Suprapubic skin (tissue), 4 donors: ENCODE measurements around the gene DHFR. TPM values are rescaled to one million over a fixed set of nuclear protein-coding genes. Genes with fewer than 3 reads are reported as not detected.

ENCODE experiments used
- DNase-seq, 2 donors: peaks; one replicate each; pipeline ENCODE4 v3.0.0-alpha.2; 2019; ENCODE audit warnings: low spot score in 2 of 2
- H3K27ac ChIP-seq: fragments of 200-600 bp; sonication (generic); one replicate; pipeline ENCODE4 v1.5.1; 2019
- H3K27me3 ChIP-seq: fragments of 200-600 bp; sonication (generic); one replicate; pipeline ENCODE4 v1.5.1; 2019
- H3K36me3 ChIP-seq: fragments of 200-600 bp; sonication (generic); one replicate; pipeline ENCODE4 v1.5.1; 2019
- H3K4me1 ChIP-seq: fragments of 200-600 bp; sonication (generic); one replicate; pipeline ENCODE4 v1.5.1; 2019
- H3K4me3 ChIP-seq: fragments of 200-600 bp; sonication (generic); one replicate; pipeline ENCODE4 v1.5.1; 2019; ENCODE audit warnings: mild to moderate bottlenecking
- H3K9me3 ChIP-seq: fragments of 200-600 bp; sonication (generic); one replicate; pipeline ENCODE4 v1.5.1; 2019
- EP300 ChIP-seq: sonication (generic); formaldehyde crosslinking; IDR thresholded peaks from one replicate; pipeline ENCODE4 v1.6.1; 2017; ENCODE audit warnings: antibody characterized with exemption
- POLR2A ChIP-seq, 2 donors: fragments of 450-650 bp; IDR thresholded peaks; one replicate each; pipeline ENCODE4 v1.6.1; 2017; ENCODE audit warnings: antibody characterized with exemption in 2 of 2, mild to moderate bottlenecking in 2 of 2, moderate library complexity in 2 of 2
- POLR2AphosphoS5 ChIP-seq, 3 donors: sonication (generic); formaldehyde crosslinking; IDR thresholded peaks; one replicate each; pipeline ENCODE4 v1.6.1; 2017; ENCODE audit warnings: antibody characterized with exemption in 3 of 3
- WGBS: methylation state at CpG from one replicate; pipeline ENCODE4 v1.1.5; 2018; 5-methylcytosine and 5-hydroxymethylcytosine counted together
- total RNA-seq, 4 donors: library from RNA; depleted of rRNA; stranded (reverse); fragments of >200 nt; gene quantifications; one replicate each; pipeline ENCODE4 v1.1.0, GENCODE V29; 2016
- TF ChIP-seq, protein P1 (sequence below), 2 donors: fragments of 200-600 bp in 1 of 2; fragments of 450-650 bp in 1 of 2; sonication (generic) in 1 of 2; IDR thresholded peaks; one replicate each; pipeline ENCODE4 v1.5.1; 2016 to 2019; ENCODE audit warnings: antibody characterized with exemption in 2 of 2, mild to moderate bottlenecking in 1 of 2, moderate library complexity in 1 of 2

Gene DHFR
- total RNA-seq, 4 donors from 2014 or later: 4.9 to 6.8 (median 5.1) TPM

DNA sequence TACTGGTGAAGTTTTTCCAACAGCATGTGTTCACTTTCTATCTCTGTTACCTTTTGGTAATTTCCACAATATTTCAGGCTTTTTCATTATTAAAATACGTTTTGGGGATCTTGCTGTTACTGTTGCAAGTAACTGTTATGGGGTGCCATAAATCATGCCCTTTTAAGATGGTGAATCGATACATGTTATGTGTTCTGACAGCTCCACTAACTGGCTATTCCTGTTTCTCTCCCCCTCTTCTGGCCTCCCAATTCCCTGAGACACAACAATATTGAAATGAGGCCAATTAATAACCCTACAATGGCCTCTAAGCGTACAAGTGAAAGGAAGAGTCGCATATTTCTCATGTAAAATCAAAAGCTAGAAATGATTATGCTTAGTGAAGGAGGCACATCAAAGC lies 13.4 kb downstream of the DHFR start:
- TF ChIP-seq POLR2A (IDR thresholded peaks at IDR 0.05): no peak
- no peak for TF ChIP-seq EP300
- no peak for TF ChIP-seq POLR2AphosphoS5 (IDR thresholded peaks at IDR 0.05)
- TF ChIP-seq, protein P1, sequence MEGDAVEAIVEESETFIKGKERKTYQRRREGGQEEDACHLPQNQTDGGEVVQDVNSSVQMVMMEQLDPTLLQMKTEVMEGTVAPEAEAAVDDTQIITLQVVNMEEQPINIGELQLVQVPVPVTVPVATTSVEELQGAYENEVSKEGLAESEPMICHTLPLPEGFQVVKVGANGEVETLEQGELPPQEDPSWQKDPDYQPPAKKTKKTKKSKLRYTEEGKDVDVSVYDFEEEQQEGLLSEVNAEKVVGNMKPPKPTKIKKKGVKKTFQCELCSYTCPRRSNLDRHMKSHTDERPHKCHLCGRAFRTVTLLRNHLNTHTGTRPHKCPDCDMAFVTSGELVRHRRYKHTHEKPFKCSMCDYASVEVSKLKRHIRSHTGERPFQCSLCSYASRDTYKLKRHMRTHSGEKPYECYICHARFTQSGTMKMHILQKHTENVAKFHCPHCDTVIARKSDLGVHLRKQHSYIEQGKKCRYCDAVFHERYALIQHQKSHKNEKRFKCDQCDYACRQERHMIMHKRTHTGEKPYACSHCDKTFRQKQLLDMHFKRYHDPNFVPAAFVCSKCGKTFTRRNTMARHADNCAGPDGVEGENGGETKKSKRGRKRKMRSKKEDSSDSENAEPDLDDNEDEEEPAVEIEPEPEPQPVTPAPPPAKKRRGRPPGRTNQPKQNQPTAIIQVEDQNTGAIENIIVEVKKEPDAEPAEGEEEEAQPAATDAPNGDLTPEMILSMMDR (IDR thresholded peaks at IDR 0.05): no peak
- H3K9me3 ChIP-seq: no peaks in the 10 kb centered on the region
- no peak overlapping the region for H3K27ac ChIP-seq

DNA sequence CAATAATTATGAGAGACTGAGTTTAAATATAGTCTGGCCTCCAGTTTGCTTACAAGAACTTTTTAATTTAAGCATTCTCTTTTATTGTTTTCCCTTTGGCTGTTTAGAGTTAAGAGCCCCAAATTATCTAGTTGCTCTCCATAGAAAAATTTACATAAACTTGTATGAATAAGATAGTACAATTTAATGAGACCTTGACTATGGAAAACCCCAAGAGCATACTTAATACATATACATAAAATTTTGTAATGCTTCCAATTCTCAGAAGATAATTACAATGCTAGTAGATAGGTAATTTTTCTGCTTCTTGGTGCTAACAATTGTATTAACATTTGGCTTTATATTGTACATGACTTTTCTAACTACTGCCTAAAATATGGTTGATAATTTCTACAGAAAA lies 20.6 kb downstream of the DHFR start:
- no peak for TF ChIP-seq POLR2A (IDR thresholded peaks at IDR 0.05)
- TF ChIP-seq, protein P1 (IDR thresholded peaks at IDR 0.05): no peak
- H3K9me3 ChIP-seq: no peaks in the 10 kb centered on the region

More for the DNA sequence above, 13.4 kb downstream of the DHFR start:
- Histone ChIP-seq H3K4me1 (no peaks in the 10 kb centered on the region), H3K4me3 (no peak overlapping the region), H3K36me3 (peaks cover 29% of the 10 kb centered on the region), H3K27me3 (no peaks in the 10 kb centered on the region)
- WGBS: 63% methylated on average over 4 of the region's 4 CpGs
- DNase-seq: no peak

DNA sequence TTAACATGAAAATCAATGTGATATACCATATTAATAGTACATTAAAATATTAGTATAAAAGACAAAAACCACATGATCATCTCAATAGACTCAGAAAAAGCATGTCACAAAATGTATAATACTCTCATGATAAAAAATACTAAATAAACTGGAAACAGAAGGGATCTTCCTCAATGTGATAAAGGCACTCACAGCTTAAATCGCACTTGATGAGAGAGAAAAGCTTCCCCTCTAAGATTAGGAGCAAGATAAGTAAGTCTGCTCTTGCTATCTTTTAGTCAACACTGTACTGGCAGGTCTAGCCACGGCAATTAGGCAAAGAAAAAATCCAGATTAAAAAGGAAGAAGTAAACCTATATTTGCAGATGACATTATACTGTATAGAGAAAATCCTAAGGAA lies 22.1 kb downstream of the DHFR start:
- 86% methylated on average over 2 of the region's 2 CpGs for WGBS
- Histone ChIP-seq H3K27me3 (no peaks in the 10 kb centered on the region), H3K4me1 (no peaks in the 10 kb centered on the region), H3K36me3 (peaks cover 11% of the 10 kb centered on the region), H3K27ac (no peak overlapping the region), H3K4me3 (no peak overlapping the region), H3K9me3 (no peaks in the 10 kb centered on the region)
- TF ChIP-seq, protein P1 (IDR thresholded peaks at IDR 0.05): no peak
- TF ChIP-seq POLR2AphosphoS5 (IDR thresholded peaks at IDR 0.05) (no peak), POLR2A (IDR thresholded peaks at IDR 0.05) (no peak), EP300 (no peak)
- no peak for DNase-seq

More for the DNA sequence above, 20.6 kb downstream of the DHFR start:
- Histone ChIP-seq H3K4me3 (no peak overlapping the region), H3K4me1 (no peaks in the 10 kb centered on the region), H3K36me3 (peaks cover 18% of the 10 kb centered on the region), H3K27me3 (no peaks in the 10 kb centered on the region), H3K27ac (no peak overlapping the region)
- DNase-seq: no peak

DNA sequence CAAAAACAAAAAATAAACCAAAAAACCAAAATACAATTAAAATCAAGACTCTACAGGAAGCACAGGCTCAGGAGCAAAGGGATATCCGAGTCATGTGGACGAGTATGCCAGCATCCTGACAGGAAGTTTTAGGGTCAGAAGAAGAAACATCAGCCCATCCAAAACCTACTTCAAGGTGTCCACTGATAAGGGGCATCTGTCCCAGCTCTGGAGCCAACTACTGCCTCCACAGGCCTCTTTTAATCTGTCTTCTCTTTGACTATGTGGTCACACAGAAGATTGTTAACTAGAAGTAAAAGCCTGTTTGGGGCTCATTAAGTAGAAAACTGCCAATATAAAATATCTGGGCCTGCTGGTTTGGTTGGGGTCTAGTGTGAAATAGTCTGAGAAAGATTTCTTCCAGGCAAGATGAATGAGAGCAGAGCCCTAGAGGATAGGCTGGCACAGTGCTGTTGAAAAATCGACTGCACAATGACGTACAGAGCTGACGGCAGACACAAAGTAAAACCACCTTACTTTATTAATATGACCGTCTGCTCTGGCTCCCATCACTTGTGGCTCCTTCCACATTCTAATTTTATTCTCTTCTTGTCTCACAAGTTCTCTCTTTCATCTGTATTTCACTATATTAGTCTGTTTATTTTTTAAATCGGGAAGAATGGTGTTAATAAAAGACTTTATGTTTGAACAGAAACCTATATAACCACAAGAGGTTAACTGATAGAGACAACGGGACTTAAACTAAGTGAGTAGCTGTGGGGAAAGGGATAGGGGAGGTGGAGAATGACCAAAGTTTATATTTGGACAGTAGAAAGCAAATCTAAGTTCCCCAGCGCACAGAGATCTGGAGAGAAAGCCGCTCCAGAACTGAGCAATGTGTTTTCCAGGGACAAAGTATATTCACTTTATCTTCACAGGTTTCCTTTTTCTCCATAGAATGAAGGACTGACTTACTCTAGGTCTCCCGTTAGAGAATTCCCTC lies 23.2 kb downstream of the DHFR start:
- Histone ChIP-seq H3K36me3 (peaks cover 11% of the 10 kb centered on the region), H3K27ac (no peak overlapping the region), H3K27me3 (no peaks in the 10 kb centered on the region), H3K9me3 (no peaks in the 10 kb centered on the region), H3K4me3 (no peak overlapping the region), H3K4me1 (no peaks in the 10 kb centered on the region)
- 92% methylated on average over 11 of the region's 11 CpGs for whole genome bisulfite sequencing
- DNase-seq: no peak
- TF ChIP-seq EP300 (no peak), POLR2AphosphoS5 (IDR thresholded peaks at IDR 0.05) (no peak), POLR2A (IDR thresholded peaks at IDR 0.05) (no peak)
- TF ChIP-seq, protein P1 (IDR thresholded peaks at IDR 0.05): no peak

DNA sequence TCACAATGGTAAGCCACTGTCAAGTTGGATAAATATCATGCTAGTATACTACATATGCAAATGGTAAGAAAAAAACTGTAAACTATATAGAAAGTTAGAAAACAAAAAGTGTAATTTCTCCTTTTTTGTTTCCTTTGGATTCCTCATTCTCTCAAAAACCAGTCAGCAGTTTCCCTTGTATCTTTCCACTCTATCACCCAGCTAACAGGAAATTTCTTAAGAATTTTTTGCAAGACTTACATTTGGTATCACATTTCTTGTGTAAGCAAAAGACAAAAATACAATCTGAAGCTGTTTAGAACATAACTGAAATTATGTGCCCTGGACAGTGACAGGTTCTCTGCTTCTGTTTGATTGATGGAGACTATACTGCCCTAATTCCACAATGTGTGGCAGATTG lies 25.5 kb downstream of the DHFR start:
- Histone ChIP-seq H3K4me1 (no peaks in the 10 kb centered on the region), H3K9me3 (no peaks in the 10 kb centered on the region), H3K27ac (no peak overlapping the region), H3K4me3 (no peak overlapping the region), H3K36me3 (peaks cover 11% of the 10 kb centered on the region), H3K27me3 (no peaks in the 10 kb centered on the region)
- no peak for TF ChIP-seq POLR2AphosphoS5 (IDR thresholded peaks at IDR 0.05)
- TF ChIP-seq EP300: no peak
- no peak for TF ChIP-seq POLR2A (IDR thresholded peaks at IDR 0.05)
- TF ChIP-seq, protein P1 (IDR thresholded peaks at IDR 0.05): no peak
- no peak for DNase-seq
